HT-29 (cell line): ENCODE data around the gene CSAD. TPM values are rescaled to one million over a fixed set of nuclear protein-coding genes. Genes with fewer than 3 reads are reported as not detected.
"Not testable (repeated sequence)": the region's sequence is repeated elsewhere in the genome, so short reads cannot be mapped to it uniquely, and the experiment has no call there.

Experiments used
- DNase-seq: peaks from one replicate; pipeline ENCODE4 v3.0.0-alpha.2; 2015; ENCODE audit warnings: low spot score
- total RNA-seq: library from RNA; depleted of rRNA; stranded (reverse); fragments of >200 nt; shearing (Covaris generic); gene quantifications from 2 replicates; pipeline ENCODE4 v1.2.3, GENCODE V29; 2014

CSAD gene
- total RNA-seq, 1 experiment from 2014 or later = 16.3 TPM

- DNase-seq = no peak
Observed at GRCh38 chr12:53147653-53148052, 33.1 kb downstream of the CSAD start.

- DNase-seq = no peak
Observed at GRCh38 chr12:53147181-53147580, 33.5 kb downstream of the CSAD start.

- no peak for DNase-seq
Observed at GRCh38 chr12:53145383-53146260, 35.1 kb downstream of the CSAD start.

GRCh38 chr12:53143355-53143754 lies 37.4 kb downstream of the CSAD start:
- no peak for DNase-seq

GRCh38 chr12:53133722-53134121 lies 47.0 kb downstream of the CSAD start:
- DNase-seq = no peak

- no peak for DNase-seq
Observed at GRCh38 chr12:53131844-53132243, 48.9 kb downstream of the CSAD start.

GRCh38 chr12:53128780-53129569 lies 51.8 kb downstream of the CSAD start:
- no peak for DNase-seq

- DNase-seq = no peak
Observed at GRCh38 chr12:53127169-53127568, 53.6 kb downstream of the CSAD start.

- no peak for DNase-seq
Observed at GRCh38 chr12:53124352-53124723, 56.4 kb downstream of the CSAD start.

- no peak for DNase-seq
Observed at GRCh38 chr12:53123578-53124351, 57.0 kb downstream of the CSAD start.

- DNase-seq = no peak
Observed at GRCh38 chr12:53122961-53123468, 57.7 kb downstream of the CSAD start.

- no peak for DNase-seq
Observed at GRCh38 chr12:53120685-53121525, 59.8 kb downstream of the CSAD start.

GRCh38 chr12:53118751-53119300 lies 61.9 kb downstream of the CSAD start:
- DNase-seq = no peak

- DNase-seq = no peak
Observed at GRCh38 chr12:53115891-53116648, 64.7 kb downstream of the CSAD start.

- no peak for DNase-seq
Observed at GRCh38 chr12:53115112-53115890, 65.4 kb downstream of the CSAD start.

- DNase-seq = no peak
Observed at GRCh38 chr12:53113951-53114350, 66.8 kb downstream of the CSAD start.

- DNase-seq = no peak
Observed at GRCh38 chr12:53113136-53113705, 67.5 kb downstream of the CSAD start.

GRCh38 chr12:53112431-53112830 lies 68.3 kb downstream of the CSAD start:
- DNase-seq = not testable (repeated sequence)
